Naive thymus-derived CD4-positive, alpha-beta T cell (primary cell): ENCODE data around the gene CRELD2. TPM values are rescaled to one million over a fixed set of nuclear protein-coding genes. Genes with fewer than 3 reads are reported as not detected.

Experiments
- ATAC-seq: fragments of 150-1000 bp; cut with Tn5 transposase; 2 replicates; pipeline ENCODE4 v1.10.0; 2021; ENCODE audit warnings: mild to moderate bottlenecking, moderate library complexity
- CTCF ChIA-PET: fragments of 350-600 bp; sonication (Branson Sonifier 250); formaldehyde crosslinking; loops from one replicate; lab custom pipeline; 2021; ENCODE audit warnings: antibody characterized with exemption; lab: Charles Lee
- POLR2A ChIA-PET: fragments of 350-600 bp; sonication (Branson Sonifier 250); formaldehyde crosslinking; loops from one replicate; lab custom pipeline; 2021; ENCODE audit warnings: antibody characterized with exemption, inconsistent platforms; lab: Charles Lee
- DNase-seq, 9 donors: peaks; one replicate each; pipeline versions ENCODE4 v3.0.0 to v3.0.0-alpha.2; 2020 to 2022; ENCODE audit warnings: mixed read lengths in 1 of 9
- H3K27ac ChIP-seq: one replicate; pipeline ENCODE4 v1.7.0; 2013; ENCODE audit warnings: mild to moderate bottlenecking, low read depth, low read length, moderate library complexity
- H3K27me3 ChIP-seq, 2 donors: one replicate each; pipeline ENCODE4 v1.7.0; 2013; ENCODE audit warnings: low read length in 2 of 2, mild to moderate bottlenecking in 2 of 2, moderate library complexity in 2 of 2; ENCODE audit not compliant: control insufficient read depth in 2 of 2, insufficient read depth in 2 of 2
- H3K36me3 ChIP-seq, 3 experiments: 1 replicate in 2 of 3; 2 replicates in 1 of 3; pipeline ENCODE4 v1.7.0; 2013; ENCODE audit warnings: low read length in 3 of 3, mild to moderate bottlenecking in 3 of 3, moderate library complexity in 1 of 3; ENCODE audit not compliant: insufficient read depth in 3 of 3, control insufficient read depth in 2 of 3
- H3K4me1 ChIP-seq, 2 donors: one replicate each; pipeline ENCODE4 v1.7.0; 2013; ENCODE audit warnings: low read length in 2 of 2, mild to moderate bottlenecking in 2 of 2, moderate library complexity in 1 of 2; ENCODE audit not compliant: control insufficient read depth in 2 of 2, insufficient read depth in 2 of 2
- H3K4me3 ChIP-seq: 2 replicates; pipeline ENCODE4 v1.7.0; 2013; ENCODE audit warnings: mild to moderate bottlenecking, low read length
- H3K9me3 ChIP-seq, 3 experiments: 1 replicate in 2 of 3; 2 replicates in 1 of 3; pipeline ENCODE4 v1.7.0; 2013; ENCODE audit warnings: low read length in 3 of 3; ENCODE audit not compliant: control insufficient read depth in 2 of 3
- H3K27ac Mint-ChIP-seq, 9 donors: one replicate each; pipeline ENCODE4 v1.8.0; 2020 to 2022; ENCODE audit warnings: mixed read lengths in 9 of 9, mild to moderate bottlenecking in 8 of 9, moderate library complexity in 5 of 9, inconsistent platforms in 2 of 9
- H3K27me3 Mint-ChIP-seq, 5 donors: one replicate each; pipeline ENCODE4 v1.8.0; 2021 to 2022; ENCODE audit warnings: mixed read lengths in 5 of 5, mild to moderate bottlenecking in 1 of 5
- H3K36me3 Mint-ChIP-seq, 5 donors: one replicate each; pipeline ENCODE4 v1.8.0; 2020 to 2022; ENCODE audit warnings: mixed read lengths in 5 of 5, mild to moderate bottlenecking in 3 of 5, inconsistent platforms in 1 of 5
- H3K4me1 Mint-ChIP-seq, 7 donors: one replicate each; pipeline ENCODE4 v1.8.0; 2020 to 2022; ENCODE audit warnings: mixed read lengths in 7 of 7, mild to moderate bottlenecking in 3 of 7, inconsistent platforms in 1 of 7
- H3K4me3 Mint-ChIP-seq, 10 donors: one replicate each; pipeline ENCODE4 v1.8.0; 2020 to 2022; ENCODE audit warnings: mild to moderate bottlenecking in 10 of 10, mixed read lengths in 10 of 10, moderate library complexity in 6 of 10, inconsistent platforms in 2 of 10
- H3K9me3 Mint-ChIP-seq, 11 donors: one replicate each; pipeline ENCODE4 v1.8.0; 2020 to 2022; ENCODE audit warnings: mixed read lengths in 11 of 11, mild to moderate bottlenecking in 4 of 11, inconsistent platforms in 1 of 11, moderate library complexity in 1 of 11
- intact Hi-C, 2 donors: fragments of 100-400 bp; cut with micrococcal nuclease; formaldehyde crosslinking; loops; one replicate each; pipeline ENCODE4 v1.15.1; 2023
- polyA plus RNA-seq, 2 donors: library from polyadenylated mRNA; unstranded; fragments of 300-500 nt; fragmentation: Illumina TruSeq; gene quantifications; one replicate each; pipeline ENCODE4 v1.2.3, GENCODE V29; 2021
- total RNA-seq, 6 experiments: library from RNA in 5 of 6; stranded (reverse) in 5 of 6; gene quantifications; 1 replicate in 5 of 6; 2 replicates in 1 of 6; pipeline ENCODE4 v1.2.3 and lab custom pipeline; 2021 to 2026

The CRELD2 gene
- total and polyA plus RNA-seq, 7 experiments from 2014 or later, result 19.7 to 80.9 (median 30.7) TPM

DNA sequence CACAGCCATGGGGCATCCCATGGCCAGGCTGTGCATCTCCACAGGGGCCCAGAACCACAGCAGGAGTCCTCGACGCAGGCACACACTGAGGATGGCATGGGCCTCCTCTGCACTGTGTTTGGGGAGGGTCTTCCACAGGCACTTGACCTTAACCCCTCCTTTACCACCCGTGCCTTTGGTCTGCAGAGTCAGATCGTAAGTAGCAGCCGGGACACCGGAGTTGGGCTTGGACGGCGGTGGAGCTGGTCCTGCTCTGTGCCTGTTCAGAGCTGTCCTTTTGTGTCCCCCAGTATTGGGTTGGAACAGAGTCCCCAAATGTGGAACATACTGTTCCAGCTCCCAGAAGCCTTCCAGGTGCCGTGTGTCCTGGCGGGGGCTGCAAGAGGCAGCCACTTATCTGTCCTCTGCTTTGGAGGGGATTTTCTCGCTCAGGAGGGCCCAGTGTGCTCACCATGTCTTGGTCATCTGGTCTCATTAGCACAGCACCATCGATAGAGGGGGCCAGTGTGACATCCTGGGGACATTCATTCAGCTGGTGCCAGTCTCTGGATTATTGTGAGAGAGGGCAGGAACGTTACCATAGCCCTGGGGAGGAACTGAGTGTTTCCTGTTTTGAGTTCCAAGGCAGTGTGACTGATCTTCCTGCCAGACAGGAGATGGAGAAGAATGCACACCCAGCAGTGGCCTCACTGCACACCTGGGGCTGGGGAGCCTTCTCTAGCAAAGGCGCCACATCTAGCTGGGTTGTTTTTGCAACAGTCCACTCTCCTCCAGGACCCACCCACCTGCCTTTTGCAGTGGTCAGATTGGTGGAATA lies 12.4 kb downstream of the CRELD2 start:
- H3K4me3 Mint-ChIP-seq, result peak overlapping the region; percentile 34 to 83 (median 60)
- peak overlapping the region; percentile 37 for H3K27ac ChIP-seq

DNA sequence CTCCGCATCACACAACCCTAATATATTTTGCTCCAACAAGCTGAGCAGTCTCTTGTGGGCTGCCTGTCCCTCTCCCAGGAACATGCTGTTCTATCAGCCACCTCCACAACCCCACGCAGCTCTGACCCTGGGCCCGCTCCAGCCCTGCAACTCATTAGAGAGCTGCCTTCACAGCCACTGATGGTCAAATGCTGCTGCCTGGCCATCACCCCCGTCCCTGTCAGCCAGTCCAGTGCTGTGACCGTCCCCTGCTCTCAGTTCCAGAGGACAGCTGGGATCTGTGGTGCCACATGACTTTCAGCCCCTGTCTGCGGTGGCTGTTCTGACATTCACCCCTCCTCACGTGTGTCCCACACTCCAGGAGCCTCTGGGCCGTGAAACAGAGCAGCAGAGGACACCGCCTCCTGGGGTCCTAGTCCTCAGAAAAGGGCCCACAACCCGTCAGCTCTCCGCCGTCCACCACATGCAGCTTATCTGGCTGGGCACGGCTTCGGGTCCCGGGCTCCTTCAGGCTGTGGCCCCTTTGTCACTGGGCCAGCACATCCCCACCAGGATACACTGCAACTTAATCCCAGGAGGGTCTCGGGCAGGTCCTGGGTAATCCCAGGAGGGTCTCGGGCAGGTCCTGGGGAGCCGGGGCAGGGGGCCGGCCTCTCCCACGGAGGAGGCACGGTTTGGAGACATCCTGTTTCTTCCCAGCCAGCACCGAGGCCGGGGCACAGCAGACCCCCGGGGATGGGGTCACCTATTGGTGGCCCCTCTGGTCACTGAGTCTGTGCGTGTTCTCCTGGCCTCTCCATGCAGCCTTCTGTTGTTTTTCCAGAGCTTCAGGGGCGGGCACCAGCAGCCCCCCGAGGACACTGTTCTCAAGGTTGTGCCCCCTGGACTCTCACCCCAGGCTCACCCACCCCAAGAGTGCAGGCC lies 15.1 kb downstream of the CRELD2 start:
- ChIA-PET CTCF (interaction anchor here (0.7 to 1.4 kb wide), 5 partner anchors 28 to 97 kb away, joined by 3 to 6 read pairs (median 3); no protein-coding TSS in a partner anchor), POLR2A (interaction anchor here (0.6 to 4.7 kb wide), 5 partner anchors 28 to 214 kb away, joined by 3 to 27 read pairs (median 3); partner anchors contain the start of gene PIM3)
- Mint-ChIP-seq H3K27me3 (no peaks in the 10 kb centered on the region), H3K36me3 (peaks cover 0 to 2% (median 0%) of the 10 kb centered on the region in 5 donors), H3K4me1 (peaks cover 8 to 43% (median 30%) of the 10 kb centered on the region in 7 donors), H3K27ac (peak overlapping the region; percentile 79 to 93 (median 90)), H3K4me3 (peak overlapping the region; percentile 7 to 79 (median 49)), H3K9me3 (no peaks in the 10 kb centered on the region)
- DNase-seq (no peak), ATAC-seq (no peak)
- Histone ChIP-seq H3K4me1 (peaks cover 12 to 35% of the 10 kb centered on the region in 2 donors), H3K4me3 (no peak overlapping the region), H3K27me3 (no peaks in the 10 kb centered on the region), H3K36me3 (no peaks in the 10 kb centered on the region), H3K9me3 (no peaks in the 10 kb centered on the region), H3K27ac (peak overlapping the region; percentile 99)
- intact Hi-C loops, result loop anchor here (2.0 to 5.0 kb wide), 2 partner anchors 37 to 259 kb away; no protein-coding TSS in a partner anchor

More for the DNA sequence above, 12.4 kb downstream of the CRELD2 start:
- peak overlapping the region; percentile 79 to 92 (median 87) for H3K27ac Mint-ChIP-seq
- H3K9me3 ChIP-seq, result no peaks in the 10 kb centered on the region
- ATAC-seq, result peak; percentile 40
- peaks cover 0 to 3% (median 0%) of the 10 kb centered on the region in 3 experiments for H3K36me3 ChIP-seq
- no peaks in the 10 kb centered on the region for H3K27me3 ChIP-seq
- peak in 7 of 9 donors; percentile 37 to 55 (median 44) for DNase-seq
- intact Hi-C loops, result loop anchor here (1.0 to 5.0 kb wide), 4 partner anchors 29 to 261 kb away; partner anchors contain the start of gene PIM3 (in 1 of the 2)
- H3K4me1 Mint-ChIP-seq, result peaks cover 19 to 48% (median 40%) of the 10 kb centered on the region in 7 donors
- no peaks in the 10 kb centered on the region for H3K27me3 Mint-ChIP-seq
- CTCF ChIA-PET, result interaction anchor here (0.5 to 3.3 kb wide), 13 partner anchors 14 to 163 kb away, joined by 3 to 45 read pairs (median 3); partner anchors contain the start of gene MLC1
- H3K9me3 Mint-ChIP-seq, result no peaks in the 10 kb centered on the region
- H3K4me3 ChIP-seq, result no peak overlapping the region
- H3K4me1 ChIP-seq, result peaks cover 11 to 28% of the 10 kb centered on the region in 2 donors
- peaks cover 0 to 9% (median 0%) of the 10 kb centered on the region in 5 donors for H3K36me3 Mint-ChIP-seq
- POLR2A ChIA-PET, result interaction anchor here (0.6 to 4.7 kb wide), 10 partner anchors 12 to 100 kb away, joined by 3 to 27 read pairs (median 3); partner anchors contain the start of gene PIM3

DNA sequence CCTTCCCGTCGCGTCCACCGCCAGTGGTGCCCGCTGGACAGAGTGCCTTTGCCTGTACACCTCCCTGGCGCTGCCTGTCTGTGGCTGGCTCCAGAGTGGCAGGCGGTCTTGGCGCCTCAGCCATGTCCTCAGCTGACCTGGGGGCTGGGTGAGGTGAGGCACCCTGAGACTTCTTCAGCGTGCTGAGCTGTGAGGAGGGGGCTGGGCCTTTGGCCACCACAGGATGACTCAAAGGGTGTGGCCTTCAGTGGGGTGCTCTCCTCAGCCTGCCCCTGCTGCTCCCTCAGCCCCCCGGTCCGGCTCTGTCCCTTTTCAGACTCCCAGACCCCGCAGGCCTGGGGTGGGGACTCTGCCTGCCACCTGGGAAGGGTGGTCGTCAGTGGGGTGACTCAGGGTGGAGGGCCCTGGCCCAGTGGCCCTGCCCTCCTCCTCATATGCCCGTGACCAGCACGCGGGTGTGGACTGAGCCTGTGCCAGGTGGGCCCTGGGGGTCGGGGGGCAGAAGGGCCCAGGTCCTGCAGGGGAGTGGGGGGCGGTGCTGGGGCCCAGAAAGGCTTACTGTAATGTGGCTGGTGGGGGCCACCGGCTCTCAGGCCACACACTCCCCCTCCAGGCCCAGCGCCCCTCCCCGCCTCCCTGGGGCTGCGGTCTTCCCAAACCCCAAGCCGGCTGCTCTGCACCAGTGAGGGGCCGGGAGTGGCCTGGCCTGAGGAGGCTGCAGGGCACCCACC lies 15.9 kb downstream of the CRELD2 start:
- no peaks in the 10 kb centered on the region for H3K27me3 Mint-ChIP-seq
- Histone ChIP-seq H3K9me3 (no peaks in the 10 kb centered on the region), H3K27me3 (no peaks in the 10 kb centered on the region), H3K36me3 (no peaks in the 10 kb centered on the region), H3K4me3 (peak overlapping the region; percentile 50), H3K27ac (peak overlapping the region; percentile 99), H3K4me1 (peaks cover 12 to 35% of the 10 kb centered on the region in 2 donors)
- peaks cover 8 to 43% (median 32%) of the 10 kb centered on the region in 7 donors for H3K4me1 Mint-ChIP-seq
- peak overlapping the region in 8 of 9 donors; percentile 23 to 91 (median 83) for H3K27ac Mint-ChIP-seq
- peak; percentile 26 for ATAC-seq
- no peaks in the 10 kb centered on the region for H3K9me3 Mint-ChIP-seq
- H3K4me3 Mint-ChIP-seq, result peak overlapping the region in 6 of 10 donors; percentile 25 to 75 (median 48)
- H3K36me3 Mint-ChIP-seq, result peaks cover 0 to 2% (median 0%) of the 10 kb centered on the region in 5 donors
- peak in 5 of 9 donors; percentile 24 to 58 (median 43) for DNase-seq
- CTCF ChIA-PET, result interaction anchor here (0.7 to 1.2 kb wide), 2 partner anchors 27 to 96 kb away, joined by 3 to 6 read pairs; no protein-coding TSS in a partner anchor
- intact Hi-C loops, result loop anchor here (2.0 to 5.0 kb wide), 2 partner anchors 36 to 258 kb away; no protein-coding TSS in a partner anchor
- POLR2A ChIA-PET, result interaction anchor here (4.7 kb wide), 1 partner anchor 27 kb away, joined by 27 read pairs; the partner anchor contains the start of gene PIM3

DNA sequence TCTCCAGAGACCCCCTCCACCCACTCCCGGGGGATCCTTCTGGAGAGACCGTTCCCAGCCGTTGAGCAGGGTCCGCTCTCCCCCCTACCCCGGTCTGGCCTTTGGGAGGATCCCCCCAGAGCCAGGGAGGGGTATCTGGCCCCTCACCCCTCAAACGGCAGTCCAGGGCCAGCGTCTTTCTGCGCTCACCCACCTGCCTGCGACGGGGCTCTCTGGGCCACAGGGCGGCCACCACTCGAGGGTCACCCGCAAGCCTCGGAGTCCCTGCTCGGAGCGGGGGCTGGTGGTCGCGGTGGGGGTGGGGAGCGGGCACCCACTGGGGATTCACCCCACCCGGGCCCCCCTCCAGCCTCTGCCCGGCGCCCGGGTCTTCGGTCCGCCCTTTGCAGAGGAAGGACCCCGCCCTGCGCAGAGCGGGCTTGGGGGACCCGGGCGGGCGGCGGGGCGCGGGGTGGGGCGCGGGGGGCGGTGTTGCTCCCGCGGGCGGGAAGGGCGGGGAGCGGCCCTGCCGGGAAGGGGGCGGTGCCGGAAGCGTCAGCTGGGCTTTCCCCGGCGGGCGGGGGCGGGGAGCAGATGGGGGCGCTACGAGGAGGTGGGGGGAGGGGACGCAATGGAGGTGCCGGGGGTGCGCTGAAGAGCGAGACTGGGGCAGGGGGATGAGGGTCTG lies 16.6 kb downstream of the CRELD2 start:
- Mint-ChIP-seq H3K36me3 (peaks cover 0 to 2% (median 0%) of the 10 kb centered on the region in 5 donors), H3K4me3 (peak overlapping the region in 6 of 10 donors; percentile 6 to 75 (median 42)), H3K9me3 (no peaks in the 10 kb centered on the region), H3K4me1 (peaks cover 8 to 41% (median 30%) of the 10 kb centered on the region in 7 donors), H3K27me3 (no peaks in the 10 kb centered on the region), H3K27ac (peak overlapping the region in 4 of 9 donors; percentile 81 to 91 (median 82))
- ChIA-PET CTCF (no interaction called here), POLR2A (no interaction called here)
- H3K36me3 ChIP-seq, result no peaks in the 10 kb centered on the region
- intact Hi-C loops, result loop anchor here (2.0 to 5.0 kb wide), 2 partner anchors 36 to 257 kb away; no protein-coding TSS in a partner anchor
- peaks cover 12 to 31% of the 10 kb centered on the region in 2 donors for H3K4me1 ChIP-seq
- H3K27ac ChIP-seq, result peak overlapping the region; percentile 99
- peak; percentile 62 to 95 (median 82) for DNase-seq
- peak; percentile 55 for ATAC-seq
- no peaks in the 10 kb centered on the region for H3K27me3 ChIP-seq
- H3K4me3 ChIP-seq, result peak overlapping the region; percentile 50
- no peaks in the 10 kb centered on the region for H3K9me3 ChIP-seq

DNA sequence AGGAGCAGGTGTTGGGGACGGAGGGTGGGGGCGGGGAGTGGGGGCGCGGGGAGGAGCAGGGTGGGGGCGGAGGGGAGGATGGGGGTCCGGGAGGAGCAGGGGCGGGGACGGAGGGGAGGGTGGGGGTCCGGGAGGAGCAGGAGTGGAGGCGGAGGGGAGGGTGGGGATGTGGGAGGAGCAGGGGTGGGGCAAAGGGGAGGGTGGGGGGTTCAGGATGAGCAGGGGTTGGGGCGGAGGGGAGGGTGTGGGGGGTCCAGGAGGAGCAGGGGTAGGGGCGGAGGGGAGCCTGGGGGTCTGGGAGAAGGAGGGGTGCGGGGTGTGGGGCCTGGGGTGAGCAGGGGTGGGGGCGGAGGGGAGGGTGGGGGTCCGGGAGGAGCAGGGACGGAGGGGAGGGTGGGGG lies 17.1 kb downstream of the CRELD2 start:
- Histone ChIP-seq H3K4me3 (no peak overlapping the region), H3K9me3 (no peaks in the 10 kb centered on the region), H3K27ac (peak overlapping the region; percentile 99), H3K27me3 (no peaks in the 10 kb centered on the region), H3K4me1 (peaks cover 12 to 25% of the 10 kb centered on the region in 2 donors), H3K36me3 (no peaks in the 10 kb centered on the region)
- H3K4me3 Mint-ChIP-seq, result peak overlapping the region in 9 of 10 donors; percentile 26 to 76 (median 68)
- POLR2A ChIA-PET, result interaction anchor here (0.6 to 3.7 kb wide), 8 partner anchors 10 to 686 kb away, joined by 3 to 48 read pairs (median 4); partner anchors contain the start of gene PIM3
- CTCF ChIA-PET, result interaction anchor here (1.2 to 1.4 kb wide), 3 partner anchors 21 to 168 kb away, joined by 3 read pairs; no protein-coding TSS in a partner anchor
- peaks cover 0 to 2% (median 0%) of the 10 kb centered on the region in 5 donors for H3K36me3 Mint-ChIP-seq
- H3K27me3 Mint-ChIP-seq, result no peaks in the 10 kb centered on the region
- intact Hi-C loops, result loop anchor here in 1 of 2 donors (2.0 kb wide), 1 partner anchor 35 kb away; no protein-coding TSS in a partner anchor
- H3K4me1 Mint-ChIP-seq, result peaks cover 8 to 35% (median 27%) of the 10 kb centered on the region in 7 donors
- peak overlapping the region in 6 of 9 donors; percentile 53 to 93 (median 86) for H3K27ac Mint-ChIP-seq
- peaks cover 0 to 3% (median 0%) of the 10 kb centered on the region in 11 donors for H3K9me3 Mint-ChIP-seq
- no peak for ATAC-seq
- no peak for DNase-seq
